SK-N-SH treated with all-trans-retinoic acid at 6 μM for 48 hours (cell line): ENCODE data around the gene CCR9.

Experiments used
- ATAC-seq: fragments of 200-7000 bp; cut with Tn5 transposase; 3 replicates; pipeline ENCODE4 v1.9.1; 2020; ENCODE audit warnings: mild to moderate bottlenecking, moderate library complexity
- ARNTL ChIP-seq: fragments of 450-650 bp; formaldehyde crosslinking; IDR thresholded peaks from 2 replicates; pipeline ENCODE4 v1.5.0; 2020; ENCODE audit warnings: low read depth, mild to moderate bottlenecking, moderate library complexity, borderline replicate concordance
- BACH2 ChIP-seq: fragments of 250-450 bp; sonication (Bioruptor Pico); IDR thresholded peaks from 2 replicates; pipeline ENCODE4 v1.9.0; 2021; ENCODE audit warnings: mild to moderate bottlenecking, borderline replicate concordance
- CREB5 ChIP-seq: fragments of 250-450 bp; sonication (Bioruptor Pico); IDR thresholded peaks from 2 replicates; pipeline ENCODE4 v1.5.1; 2020; ENCODE audit warnings: low read depth, mild to moderate bottlenecking, moderate library complexity
- CSDC2 ChIP-seq: fragments of 250-450 bp; sonication (Bioruptor Pico); IDR thresholded peaks from 2 replicates; pipeline ENCODE4 v1.5.0; 2020; ENCODE audit warnings: mild to moderate bottlenecking, moderate library complexity
- CSRNP3 ChIP-seq: fragments of 250-450 bp; sonication (Bioruptor Pico); IDR thresholded peaks from 2 replicates; pipeline ENCODE4 v1.5.1; 2021; ENCODE audit warnings: mild to moderate bottlenecking, moderate library complexity
- ESRRG ChIP-seq: fragments of 250-450 bp; sonication (Bioruptor Pico); IDR thresholded peaks from 2 replicates; pipeline ENCODE4 v1.6.1; 2021; ENCODE audit warnings: mild to moderate bottlenecking
- GLIS3 ChIP-seq: fragments of 250-450 bp; sonication (Bioruptor Pico); IDR thresholded peaks from 2 replicates; pipeline ENCODE4 v1.5.0; 2020; ENCODE audit warnings: mild to moderate bottlenecking, moderate library complexity
- ISL1 ChIP-seq: fragments of 250-450 bp; sonication (Bioruptor Pico); IDR thresholded peaks from 2 replicates; pipeline ENCODE4 v2.1.2; 2022; ENCODE audit warnings: mild to moderate bottlenecking, moderate library complexity
- OSR1 ChIP-seq: fragments of 250-450 bp; sonication (Bioruptor Pico); IDR thresholded peaks from 2 replicates; pipeline ENCODE4 v1.8.0; 2022; ENCODE audit warnings: moderate library complexity, mild to moderate bottlenecking, inconsistent platforms
- PATZ1 ChIP-seq: fragments of 250-450 bp; sonication (Bioruptor Pico); IDR thresholded peaks from 2 replicates; pipeline ENCODE4 v1.8.0; 2020; ENCODE audit warnings: mild to moderate bottlenecking, moderate library complexity, borderline replicate concordance
- PPARA ChIP-seq: fragments of 250-450 bp; sonication (Bioruptor Pico); IDR thresholded peaks from 2 replicates; pipeline ENCODE4 v1.5.0; 2020; ENCODE audit warnings: mild to moderate bottlenecking, borderline replicate concordance
- RARB ChIP-seq: fragments of 250-450 bp; sonication (Bioruptor Pico); IDR thresholded peaks from 2 replicates; pipeline ENCODE4 v1.8.0; 2021; ENCODE audit warnings: mild to moderate bottlenecking, moderate library complexity
- SNAI2 ChIP-seq: fragments of 250-450 bp; sonication (Bioruptor Pico); IDR thresholded peaks from 2 replicates; pipeline ENCODE4 v1.5.0; 2020; ENCODE audit warnings: mild to moderate bottlenecking, moderate library complexity
- TCF4 ChIP-seq: fragments of 250-450 bp; sonication (Bioruptor Pico); IDR thresholded peaks from 2 replicates; pipeline ENCODE4 v1.8.0; 2021; ENCODE audit warnings: mild to moderate bottlenecking, moderate library complexity, borderline replicate concordance
- TOX ChIP-seq: fragments of 250-450 bp; sonication (Bioruptor Pico); IDR thresholded peaks from 2 replicates; pipeline ENCODE4 v1.8.0; 2021; ENCODE audit warnings: mild to moderate bottlenecking, moderate library complexity, borderline replicate concordance
- TSHZ2 ChIP-seq: fragments of 250-450 bp; sonication (Bioruptor Pico); IDR thresholded peaks from 2 replicates; pipeline ENCODE4 v1.5.0; 2020; ENCODE audit warnings: mild to moderate bottlenecking, moderate library complexity
- ZC3H10 ChIP-seq: fragments of 250-450 bp; sonication (Bioruptor Pico); IDR thresholded peaks from 2 replicates; pipeline ENCODE4 v1.5.1; 2021; ENCODE audit warnings: mild to moderate bottlenecking, moderate library complexity
- ZFP3 ChIP-seq: fragments of 250-450 bp; sonication (Bioruptor Pico); IDR thresholded peaks from 2 replicates; pipeline ENCODE4 v1.5.0; 2020; ENCODE audit warnings: mild to moderate bottlenecking, moderate library complexity
- ZFP30 ChIP-seq: fragments of 450-650 bp; formaldehyde crosslinking; IDR thresholded peaks from 2 replicates; pipeline ENCODE4 v1.5.0; 2022; ENCODE audit warnings: mild to moderate bottlenecking, moderate library complexity
- ZNF565 ChIP-seq: fragments of 450-650 bp; formaldehyde crosslinking; conservative IDR thresholded peaks from 2 replicates; pipeline ENCODE4 v1.5.0; 2020; ENCODE audit warnings: low read depth, mild to moderate bottlenecking, moderate library complexity
- ZNF70 ChIP-seq: fragments of 450-650 bp; formaldehyde crosslinking; IDR thresholded peaks from 2 replicates; pipeline ENCODE4 v1.5.0; 2020; ENCODE audit warnings: mild to moderate bottlenecking, moderate library complexity
- ZNF8 ChIP-seq: fragments of 450-650 bp; formaldehyde crosslinking; IDR thresholded peaks from 2 replicates; pipeline ENCODE4 v1.5.0; 2020; ENCODE audit warnings: mild to moderate bottlenecking, moderate library complexity

CCR9 gene

GRCh38 chr3:45922039-45922326 lies 35.6 kb downstream of the CCR9 start:
- ATAC-seq = no peak

GRCh38 chr3:45922950-45923590 lies 36.7 kb downstream of the CCR9 start:
- ATAC-seq = no peak
- TF ChIP-seq GLIS3 (CRISPR knock-in tag) (no peak), PATZ1 (CRISPR knock-in tag) (no peak), ARNTL (CRISPR knock-in tag) (no peak), ZFP3 (no peak), ZNF8 (CRISPR knock-in tag) (no peak), SNAI2 (CRISPR knock-in tag) (no peak), TCF4 (CRISPR knock-in tag) (no peak), ZFP30 (CRISPR knock-in tag) (no peak), TOX (CRISPR knock-in tag) (no peak), RARB (CRISPR knock-in tag) (no peak), ZNF70 (CRISPR knock-in tag) (no peak), PPARA (no peak)

More at GRCh38 chr3:45922039-45922326, 35.6 kb downstream of the CCR9 start:
- TF ChIP-seq RARB (CRISPR knock-in tag) (no peak), ZNF8 (CRISPR knock-in tag) (no peak), ZC3H10 (no peak), CREB5 (CRISPR knock-in tag) (no peak), PPARA (no peak), BACH2 (no peak), ZFP3 (no peak), TSHZ2 (no peak), CSDC2 (CRISPR knock-in tag) (no peak), GLIS3 (CRISPR knock-in tag) (no peak), OSR1 (CRISPR knock-in tag) (no peak), CSRNP3 (CRISPR knock-in tag) (no peak), SNAI2 (CRISPR knock-in tag) (no peak), ZNF565 (no peak), TOX (CRISPR knock-in tag) (no peak), ISL1 (CRISPR knock-in tag) (no peak), ARNTL (CRISPR knock-in tag) (no peak), ESRRG (CRISPR knock-in tag) (no peak), PATZ1 (CRISPR knock-in tag) (no peak)
